Measurements from ENCODE around the gene HOXC10.

Gene HOXC10

GRCh38 chr12:53954694-53955035 lies 30.3 kb upstream of the HOXC10 start, which contains the start of gene HOXC12:
HOXC12 (plus strand) TSS chr12:53954903; CDS start chr12:53954930, 27 bp downstream.
- TF ChIP-seq, protein P1, sequence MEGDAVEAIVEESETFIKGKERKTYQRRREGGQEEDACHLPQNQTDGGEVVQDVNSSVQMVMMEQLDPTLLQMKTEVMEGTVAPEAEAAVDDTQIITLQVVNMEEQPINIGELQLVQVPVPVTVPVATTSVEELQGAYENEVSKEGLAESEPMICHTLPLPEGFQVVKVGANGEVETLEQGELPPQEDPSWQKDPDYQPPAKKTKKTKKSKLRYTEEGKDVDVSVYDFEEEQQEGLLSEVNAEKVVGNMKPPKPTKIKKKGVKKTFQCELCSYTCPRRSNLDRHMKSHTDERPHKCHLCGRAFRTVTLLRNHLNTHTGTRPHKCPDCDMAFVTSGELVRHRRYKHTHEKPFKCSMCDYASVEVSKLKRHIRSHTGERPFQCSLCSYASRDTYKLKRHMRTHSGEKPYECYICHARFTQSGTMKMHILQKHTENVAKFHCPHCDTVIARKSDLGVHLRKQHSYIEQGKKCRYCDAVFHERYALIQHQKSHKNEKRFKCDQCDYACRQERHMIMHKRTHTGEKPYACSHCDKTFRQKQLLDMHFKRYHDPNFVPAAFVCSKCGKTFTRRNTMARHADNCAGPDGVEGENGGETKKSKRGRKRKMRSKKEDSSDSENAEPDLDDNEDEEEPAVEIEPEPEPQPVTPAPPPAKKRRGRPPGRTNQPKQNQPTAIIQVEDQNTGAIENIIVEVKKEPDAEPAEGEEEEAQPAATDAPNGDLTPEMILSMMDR (IDR thresholded peaks at IDR 0.05; ENCODE audit: borderline replicate concordance, control extremely low read depth, extremely low read depth, insufficient read depth, missing control alignments), result no peak
- in situ Hi-C loops (cut with MboI; ENCODE audit: low sequenced_read_pairs, unreplicated experiment), result no loop called here
- DNase-seq (ENCODE audit: low spot score), result no peak

- in situ Hi-C loops (cut with MboI; ENCODE audit: low sequenced_read_pairs, unreplicated experiment), result no loop called here
- no peak for DNase-seq (ENCODE audit: low spot score)
Measured at GRCh38 chr12:53955036-53955775, 29.7 kb upstream of the HOXC10 start.

GRCh38 chr12:53955776-53956250 lies 29.1 kb upstream of the HOXC10 start:
- TF ChIP-seq, protein P1 (IDR thresholded peaks at IDR 0.05; ENCODE audit: borderline replicate concordance, control extremely low read depth, extremely low read depth, insufficient read depth, missing control alignments), result no peak
- DNase-seq (ENCODE audit: low spot score), result no peak
- in situ Hi-C loops (cut with MboI; ENCODE audit: low sequenced_read_pairs, unreplicated experiment), result no loop called here

More at GRCh38 chr12:53955036-53955775, 29.7 kb upstream of the HOXC10 start:
- TF ChIP-seq, protein P1 (IDR thresholded peaks at IDR 0.05; ENCODE audit: borderline replicate concordance, control extremely low read depth, extremely low read depth, insufficient read depth, missing control alignments), result no peak

DNA sequence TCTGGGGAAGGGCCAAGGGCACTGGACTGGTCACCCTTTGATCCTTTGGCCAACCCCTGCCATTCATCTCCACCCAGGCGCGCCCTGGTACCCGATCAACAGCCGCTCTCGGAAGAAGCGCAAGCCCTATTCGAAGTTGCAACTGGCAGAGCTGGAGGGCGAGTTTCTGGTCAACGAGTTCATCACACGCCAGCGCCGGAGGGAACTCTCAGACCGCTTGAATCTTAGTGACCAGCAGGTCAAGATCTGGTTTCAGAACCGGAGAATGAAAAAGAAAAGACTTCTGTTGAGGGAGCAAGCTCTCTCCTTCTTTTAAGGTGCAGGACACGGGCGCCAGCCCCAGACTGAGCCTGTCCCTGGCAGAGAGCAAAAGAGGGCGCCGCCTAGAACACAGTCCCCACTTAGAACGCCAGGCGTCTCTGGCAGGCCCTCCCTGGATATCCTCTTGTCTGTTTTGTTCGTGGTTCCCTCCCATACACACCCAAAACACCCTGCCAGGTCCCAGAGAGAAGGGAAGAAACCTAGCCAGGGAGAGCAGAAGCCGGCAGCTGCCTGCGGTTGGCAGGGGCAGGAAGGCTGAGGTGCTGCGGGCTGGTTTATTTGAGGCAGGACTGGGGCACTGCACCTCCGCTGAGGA lies 28.6 kb upstream of the HOXC10 start:
- no peak for DNase-seq (ENCODE audit: low spot score)
- in situ Hi-C loops (cut with MboI; ENCODE audit: low sequenced_read_pairs, unreplicated experiment), result no loop called here
- TF ChIP-seq, protein P1 (IDR thresholded peaks at IDR 0.05; ENCODE audit: borderline replicate concordance, control extremely low read depth, extremely low read depth, insufficient read depth, missing control alignments), result no peak

DNA sequence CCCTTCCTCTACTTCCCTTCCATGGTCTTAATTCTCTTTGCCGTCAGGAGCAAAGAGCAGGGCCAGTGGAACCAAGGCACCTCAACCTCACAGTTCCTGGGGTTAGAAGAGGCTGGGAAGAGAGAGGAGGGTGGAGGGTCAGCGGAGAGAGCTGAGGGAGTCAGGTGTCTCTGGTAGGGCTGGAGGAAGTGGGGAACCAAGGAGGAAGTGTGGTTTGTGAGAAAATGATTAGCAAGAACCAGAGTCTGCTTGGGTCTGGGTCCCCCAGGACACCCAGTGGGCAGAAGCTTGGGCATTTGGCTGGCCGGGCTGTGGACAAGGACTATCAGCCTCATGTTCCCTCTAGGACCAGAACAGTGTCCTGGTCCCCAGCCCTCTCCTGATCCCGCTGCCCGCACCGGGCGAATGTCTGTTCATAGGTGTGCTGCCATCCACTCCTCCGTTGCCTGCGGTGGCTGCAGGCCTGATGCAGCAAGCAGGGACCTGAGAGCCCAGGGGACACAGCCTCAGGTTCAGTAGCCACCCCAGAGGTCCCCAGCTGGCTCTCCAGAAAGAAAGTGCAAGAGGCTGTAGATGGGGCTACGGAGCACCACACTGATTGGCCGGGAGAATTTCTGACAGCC lies 27.9 kb upstream of the HOXC10 start:
- no peak for DNase-seq (ENCODE audit: low spot score)
- TF ChIP-seq, protein P1 (IDR thresholded peaks at IDR 0.05; ENCODE audit: borderline replicate concordance, control extremely low read depth, extremely low read depth, insufficient read depth, missing control alignments), result no peak
- in situ Hi-C loops (cut with MboI; ENCODE audit: low sequenced_read_pairs, unreplicated experiment), result no loop called here

GRCh38 chr12:53958128-53958527 lies 26.8 kb upstream of the HOXC10 start:
- TF ChIP-seq, protein P1 (IDR thresholded peaks at IDR 0.05; ENCODE audit: borderline replicate concordance, control extremely low read depth, extremely low read depth, insufficient read depth, missing control alignments), result no peak
- in situ Hi-C loops (cut with MboI; ENCODE audit: low sequenced_read_pairs, unreplicated experiment), result no loop called here
- DNase-seq (ENCODE audit: low spot score), result no peak

All from GM13976 (cell line).